GM19238 (cell line): Measurements from ENCODE around the gene EEPD1.

Source experiments
- DNase-seq: peaks from one replicate; pipeline ENCODE4 v3.0.0; 2011; ENCODE audit warnings: low spot score; ENCODE audit not compliant: insufficient read length

Gene EEPD1

DNA sequence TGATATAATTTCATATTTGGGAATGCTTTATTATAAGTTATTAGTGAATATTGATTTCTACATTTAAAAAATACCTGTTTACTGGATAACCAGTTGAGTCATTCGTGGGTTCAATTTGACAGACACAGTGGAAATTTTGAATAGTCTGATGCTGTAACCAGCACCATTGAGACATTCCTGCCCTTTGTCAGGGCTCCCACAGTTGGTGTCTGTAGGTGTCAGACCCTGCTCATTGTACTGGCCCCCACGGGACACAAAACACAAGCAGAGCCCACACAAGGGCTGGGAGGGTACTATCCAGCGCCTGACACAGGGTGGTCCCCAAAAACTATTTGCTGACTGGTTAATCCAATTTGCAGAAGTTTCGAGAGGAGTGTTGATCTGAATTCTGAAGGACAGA, 35.9 kb downstream of the EEPD1 start:
- DNase-seq = no peak

DNA sequence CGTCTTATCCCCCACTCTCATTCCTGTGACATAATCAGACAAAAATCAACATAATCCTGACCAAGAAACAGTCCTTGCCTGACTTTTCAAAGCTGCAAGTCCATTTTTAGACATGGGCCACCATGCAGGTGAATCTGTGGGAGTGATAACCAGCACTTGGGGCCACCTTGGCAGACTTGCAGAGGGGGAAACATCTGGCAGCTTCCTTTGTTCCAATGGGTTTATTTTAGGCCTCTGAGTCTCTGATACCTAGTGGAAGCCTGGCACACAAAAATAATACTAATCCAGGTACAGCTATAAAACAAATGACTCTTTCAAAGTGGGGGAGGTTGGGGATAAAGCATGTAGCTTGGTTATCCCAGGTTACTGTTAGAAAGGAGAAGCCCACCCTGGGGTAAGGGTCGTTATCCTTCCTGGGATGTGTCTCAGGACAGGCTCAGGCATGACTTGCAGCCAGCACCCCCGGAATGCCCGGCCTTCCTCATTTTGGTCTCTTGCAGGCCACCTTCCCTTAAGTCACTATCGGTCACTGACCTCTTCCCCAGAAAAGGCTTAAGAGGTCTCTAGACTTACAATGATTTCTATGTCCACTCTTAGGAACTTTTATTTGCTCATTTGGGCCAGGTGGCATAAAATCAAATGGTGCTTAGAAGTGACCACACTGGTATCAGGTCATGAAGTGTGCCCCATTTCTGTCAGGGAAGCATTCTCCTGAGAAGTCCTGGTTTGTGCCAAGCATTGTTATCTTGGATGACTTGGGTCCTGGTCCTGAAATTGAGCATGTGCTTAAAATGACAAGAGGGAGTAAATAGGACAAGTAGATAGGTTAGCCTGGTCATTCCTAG, 37.6 kb downstream of the EEPD1 start:
- DNase-seq = no peak

DNA sequence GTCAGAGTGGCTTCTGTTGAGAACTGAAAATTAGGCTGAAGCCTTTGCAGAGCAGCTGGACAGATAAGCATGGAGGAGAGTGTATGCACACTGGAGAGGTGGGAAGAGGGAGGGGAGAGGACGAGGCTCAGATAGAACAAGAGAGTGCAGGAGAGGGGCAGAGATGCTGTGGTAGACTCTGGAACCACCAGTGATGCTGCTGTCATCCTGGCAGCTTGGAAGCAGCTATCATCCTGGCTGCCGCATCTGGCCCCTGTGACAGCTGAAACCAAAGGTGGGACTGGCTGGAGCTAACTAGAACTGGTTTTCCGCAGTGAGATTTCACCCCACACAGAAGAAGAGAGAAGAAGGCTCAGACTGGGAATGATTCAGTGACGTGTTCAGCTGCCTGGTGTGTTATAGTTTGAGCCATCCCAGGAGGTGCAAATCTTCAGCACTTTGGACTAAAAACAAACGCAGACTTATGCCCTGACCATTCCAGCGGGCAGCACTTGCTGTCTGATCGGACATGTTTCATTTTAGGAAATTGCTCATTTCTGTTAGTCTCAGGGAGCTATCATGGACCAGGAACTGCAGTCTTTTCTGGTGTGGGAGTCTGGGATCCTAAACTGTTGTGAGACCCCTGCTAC, 38.4 kb downstream of the EEPD1 start:
- DNase-seq = no peak

DNA sequence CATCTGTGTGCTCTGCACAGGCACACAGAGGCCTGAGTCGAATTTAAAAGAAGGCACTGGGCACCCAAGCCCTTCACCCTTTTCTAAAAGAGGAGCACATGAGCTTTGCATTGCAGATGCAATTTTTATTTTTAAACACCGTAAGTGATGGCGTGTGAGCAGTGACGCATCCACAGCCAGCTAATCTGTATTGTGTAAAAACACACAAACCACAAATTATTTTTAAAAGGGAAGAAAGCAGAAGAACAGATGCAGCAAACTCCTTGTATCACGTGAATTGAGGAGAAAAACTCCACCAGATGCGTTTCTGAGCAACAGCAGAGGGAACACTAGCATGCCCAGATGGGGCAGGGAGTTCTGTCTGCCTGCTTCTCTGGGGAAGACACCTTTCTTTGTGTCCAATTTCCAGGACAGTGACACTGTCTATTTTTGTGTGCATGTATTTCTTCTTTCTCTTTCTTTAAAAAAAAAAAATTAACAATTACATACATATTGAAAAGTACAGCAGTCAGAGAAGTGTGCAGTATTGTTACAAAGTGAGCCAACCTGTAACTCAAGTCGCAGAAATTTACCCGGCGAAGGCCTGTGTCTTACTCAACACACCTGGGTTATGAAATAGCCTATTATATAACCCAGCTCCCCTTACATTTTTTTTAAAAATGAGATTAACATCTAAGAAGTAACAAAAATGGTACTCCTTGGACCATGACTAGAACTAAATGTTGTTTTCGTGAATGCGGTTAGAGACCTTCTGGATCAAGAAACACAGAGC, 39.2 kb downstream of the EEPD1 start:
- no peak for DNase-seq

DNA sequence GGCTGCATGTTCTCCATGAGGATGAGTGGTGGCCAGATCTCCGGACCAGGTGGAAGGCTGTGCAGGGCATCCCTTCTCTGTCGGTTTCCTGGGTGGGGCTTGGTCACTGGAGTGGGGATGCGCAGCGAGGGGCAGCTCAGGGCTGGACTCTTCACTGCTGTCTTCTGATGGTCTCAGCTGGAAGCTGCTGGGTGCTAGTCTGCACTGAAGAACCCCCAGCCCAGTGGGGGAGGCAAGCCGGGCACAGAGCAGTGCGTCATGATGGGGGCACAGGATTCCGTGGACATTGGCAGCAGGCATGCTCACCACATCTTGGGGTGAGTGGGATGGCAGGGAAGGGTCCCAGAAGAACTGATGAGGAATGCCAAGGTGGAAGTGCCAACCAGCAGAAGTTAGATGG, 39.8 kb downstream of the EEPD1 start:
- no peak for DNase-seq

DNA sequence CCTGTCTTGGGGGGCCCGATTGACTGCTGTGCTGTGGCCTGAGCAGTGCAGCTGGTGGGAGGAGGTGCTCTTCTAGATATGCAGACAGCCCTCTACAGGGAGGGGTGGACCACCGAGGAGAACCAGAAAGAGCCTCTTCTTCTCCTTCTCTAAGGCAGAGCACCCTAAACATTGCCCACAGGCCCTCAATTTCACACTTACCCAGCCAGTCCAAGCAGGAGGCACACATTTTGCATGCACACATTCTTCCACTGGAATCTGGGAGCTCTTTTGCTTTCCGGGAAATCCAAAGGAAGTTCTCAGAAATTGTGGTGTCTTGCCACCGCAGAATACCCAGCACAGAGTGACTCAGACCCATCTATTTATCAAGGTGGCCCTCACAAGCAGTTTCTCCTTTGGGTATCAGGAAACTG, 45.8 kb downstream of the EEPD1 start:
- DNase-seq = no peak

DNA sequence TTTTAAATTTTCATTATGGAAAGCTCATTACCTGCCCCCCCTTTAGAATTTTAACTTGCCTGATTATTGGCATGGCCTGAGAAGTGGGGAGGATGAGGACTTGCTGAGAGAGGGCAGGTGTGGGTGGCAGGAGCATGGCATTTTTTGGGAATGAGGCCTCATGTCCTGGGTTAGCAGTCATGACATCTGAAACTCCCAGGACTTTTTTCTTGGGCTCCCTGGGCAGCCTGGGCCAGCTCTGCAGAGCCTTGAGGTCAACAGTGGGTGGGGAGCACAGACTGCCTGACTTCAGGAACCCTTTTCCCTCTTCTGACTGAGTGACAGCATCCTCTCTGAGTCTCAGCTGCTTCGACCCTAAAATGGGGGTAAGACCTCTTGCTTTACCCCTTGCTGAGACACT, 46.3 kb downstream of the EEPD1 start:
- DNase-seq = no peak

DNA sequence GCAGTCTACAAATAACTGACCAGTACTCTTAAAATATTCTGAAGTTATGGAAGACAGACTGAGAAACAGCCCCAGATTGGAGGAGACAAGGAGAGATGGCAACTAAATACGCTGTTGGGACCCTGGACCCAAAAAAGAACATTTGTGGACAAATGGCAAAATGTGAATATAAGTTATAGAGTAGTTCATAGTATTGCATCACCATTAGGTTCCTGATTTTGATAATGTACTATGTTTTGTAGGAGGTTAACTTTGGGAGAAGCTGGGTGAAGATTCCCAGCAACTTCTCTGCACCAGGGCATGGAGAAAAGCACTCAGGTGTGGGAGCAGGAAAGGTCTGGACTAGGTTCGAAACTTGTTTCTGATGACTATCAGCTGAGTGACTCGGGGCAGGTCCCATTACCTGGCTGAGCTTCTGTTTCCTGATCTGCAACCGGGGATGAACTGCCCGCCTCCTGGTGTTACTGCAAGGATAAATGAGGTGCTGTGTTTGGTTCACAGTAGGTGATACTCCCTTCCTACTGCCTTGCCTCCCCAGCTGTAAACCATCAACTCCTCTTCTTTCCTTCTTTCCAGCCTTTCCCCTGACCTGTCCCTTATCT, 48.2 kb downstream of the EEPD1 start:
- DNase-seq = no peak

DNA sequence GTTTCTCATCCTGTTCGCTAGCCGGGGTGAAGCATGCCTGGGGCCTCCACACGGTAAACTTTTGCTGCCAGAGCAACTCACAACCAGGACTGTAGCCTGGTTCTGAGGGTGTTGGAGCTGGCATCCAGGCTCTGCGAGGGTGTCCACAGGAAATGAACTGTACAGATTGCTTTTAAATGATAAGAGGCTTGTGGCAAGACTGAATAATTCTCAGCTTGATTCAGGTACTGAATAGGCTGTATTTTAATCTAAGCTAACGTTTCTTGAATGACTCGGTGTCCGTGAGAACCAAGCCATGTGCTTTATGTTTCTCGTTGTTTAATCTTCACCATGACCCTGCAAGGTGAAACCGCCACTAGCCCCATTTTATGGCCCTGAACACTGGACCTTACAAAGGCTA, 49.3 kb downstream of the EEPD1 start:
- DNase-seq = no peak

DNA sequence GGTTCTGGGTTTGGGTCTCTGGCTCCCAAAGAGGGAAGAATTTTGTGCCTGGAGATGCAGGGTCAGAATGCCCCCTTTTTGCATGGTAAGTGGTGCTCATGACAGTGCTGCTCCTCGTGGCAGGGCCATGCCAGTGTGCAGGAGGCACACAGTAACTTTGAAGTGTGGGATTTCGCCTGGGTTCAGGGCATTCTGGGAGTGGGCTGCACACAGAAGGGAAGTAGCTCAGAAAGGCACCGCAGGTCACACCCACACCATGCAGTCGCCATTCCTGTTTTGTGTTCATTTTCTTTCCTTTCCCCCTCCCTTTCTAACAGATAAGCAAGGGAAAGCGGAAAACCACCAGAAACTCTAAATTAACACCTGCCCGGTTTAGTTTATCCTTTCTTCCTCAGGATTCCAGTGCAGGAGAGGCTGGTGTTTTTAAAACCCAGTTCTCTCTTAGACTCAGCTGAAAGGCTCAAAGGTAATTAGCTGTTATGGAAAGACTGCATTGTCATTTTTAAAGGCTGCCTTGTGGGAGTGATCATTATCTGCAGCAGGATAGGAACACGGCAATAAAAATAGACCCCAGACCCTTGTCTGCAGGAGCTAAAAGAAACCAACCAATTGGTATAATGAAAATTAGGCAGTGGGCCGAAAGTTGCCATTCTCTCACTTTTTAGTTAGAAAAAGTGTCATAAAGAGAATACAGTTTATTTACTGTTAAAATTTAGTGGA, 50.2 kb downstream of the EEPD1 start:
- no peak for DNase-seq

DNA sequence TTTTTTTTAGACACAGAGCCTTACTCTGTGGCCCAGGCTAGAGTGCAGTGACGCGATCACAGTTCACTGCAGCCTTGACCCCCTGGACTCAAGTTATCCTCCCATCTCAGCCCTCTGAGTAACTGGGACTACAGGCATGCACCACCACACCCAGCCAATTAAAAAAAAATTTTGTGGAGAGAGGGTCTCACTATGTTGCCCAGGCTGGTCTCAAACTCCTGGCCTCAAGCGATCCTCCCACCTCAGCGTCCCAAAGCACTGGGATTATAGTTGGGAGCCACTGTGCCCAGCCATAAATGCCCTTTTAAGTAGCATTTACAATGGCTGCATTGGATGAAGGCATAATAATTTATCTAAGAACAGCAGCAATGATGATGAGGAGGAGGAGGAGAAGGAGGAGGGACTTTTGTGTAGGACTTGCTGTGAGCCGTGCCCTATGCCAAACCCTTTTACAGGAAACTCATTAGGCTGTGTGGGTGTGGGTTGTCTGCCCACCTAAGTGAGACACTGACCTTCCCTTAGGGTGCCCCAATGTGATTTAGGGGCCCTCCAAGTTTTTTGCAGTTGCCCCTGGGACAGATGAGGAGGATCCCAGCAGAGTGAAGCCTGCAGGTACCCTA, 51.1 kb downstream of the EEPD1 start:
- no peak for DNase-seq

DNA sequence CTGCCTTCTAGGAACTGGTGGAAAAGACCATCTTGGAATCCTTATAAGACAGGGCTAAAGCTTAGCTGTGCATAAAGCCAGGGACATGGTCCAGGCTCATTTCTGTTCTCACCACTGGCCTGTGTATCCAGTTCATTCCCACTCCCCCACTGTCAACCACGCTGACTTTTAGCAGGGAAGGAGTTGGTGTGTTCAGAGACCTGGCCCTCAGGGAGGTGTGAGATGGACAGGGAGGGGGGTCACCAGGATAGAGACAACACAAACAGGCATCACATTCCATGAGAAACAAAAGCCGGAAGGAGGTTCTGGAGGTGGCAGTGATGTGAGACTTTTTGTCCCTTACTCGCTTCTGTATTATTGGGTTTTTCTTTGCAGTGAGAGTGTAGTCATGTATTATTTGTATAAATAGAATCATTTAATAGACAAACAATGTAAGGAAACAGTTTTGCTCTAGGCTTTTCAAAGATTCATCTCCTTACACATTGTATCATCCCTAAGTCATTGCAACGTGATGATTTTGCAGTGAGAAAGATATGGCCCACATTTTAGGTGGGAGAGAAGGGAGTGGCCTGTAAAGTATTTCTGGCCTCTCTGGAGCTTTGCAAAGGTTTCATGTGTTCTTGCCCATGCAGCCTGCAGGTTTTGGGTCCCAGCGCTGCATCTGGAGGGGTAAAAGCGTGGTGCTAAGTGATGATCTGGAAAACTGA, 52.0 kb downstream of the EEPD1 start:
- DNase-seq = no peak

DNA sequence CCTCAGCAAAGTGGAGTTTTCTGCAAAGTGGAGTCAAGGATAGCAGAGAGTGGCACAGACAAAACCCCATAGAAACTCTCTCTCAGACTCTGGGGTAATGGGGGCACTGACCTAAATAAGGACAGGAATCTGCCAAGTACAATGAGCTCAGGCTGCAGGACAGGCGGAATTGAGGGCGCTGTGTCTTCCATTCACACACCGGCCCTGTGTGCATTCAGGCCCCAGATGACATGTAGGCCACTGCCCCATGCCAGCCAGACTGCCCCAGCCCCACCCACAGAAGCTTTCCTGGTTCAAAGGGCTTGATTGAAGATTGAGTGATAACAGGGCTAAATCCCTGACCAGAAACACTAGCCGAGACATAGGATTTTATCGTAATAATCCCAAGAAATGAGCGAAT, 52.7 kb downstream of the EEPD1 start:
- no peak for DNase-seq

DNA sequence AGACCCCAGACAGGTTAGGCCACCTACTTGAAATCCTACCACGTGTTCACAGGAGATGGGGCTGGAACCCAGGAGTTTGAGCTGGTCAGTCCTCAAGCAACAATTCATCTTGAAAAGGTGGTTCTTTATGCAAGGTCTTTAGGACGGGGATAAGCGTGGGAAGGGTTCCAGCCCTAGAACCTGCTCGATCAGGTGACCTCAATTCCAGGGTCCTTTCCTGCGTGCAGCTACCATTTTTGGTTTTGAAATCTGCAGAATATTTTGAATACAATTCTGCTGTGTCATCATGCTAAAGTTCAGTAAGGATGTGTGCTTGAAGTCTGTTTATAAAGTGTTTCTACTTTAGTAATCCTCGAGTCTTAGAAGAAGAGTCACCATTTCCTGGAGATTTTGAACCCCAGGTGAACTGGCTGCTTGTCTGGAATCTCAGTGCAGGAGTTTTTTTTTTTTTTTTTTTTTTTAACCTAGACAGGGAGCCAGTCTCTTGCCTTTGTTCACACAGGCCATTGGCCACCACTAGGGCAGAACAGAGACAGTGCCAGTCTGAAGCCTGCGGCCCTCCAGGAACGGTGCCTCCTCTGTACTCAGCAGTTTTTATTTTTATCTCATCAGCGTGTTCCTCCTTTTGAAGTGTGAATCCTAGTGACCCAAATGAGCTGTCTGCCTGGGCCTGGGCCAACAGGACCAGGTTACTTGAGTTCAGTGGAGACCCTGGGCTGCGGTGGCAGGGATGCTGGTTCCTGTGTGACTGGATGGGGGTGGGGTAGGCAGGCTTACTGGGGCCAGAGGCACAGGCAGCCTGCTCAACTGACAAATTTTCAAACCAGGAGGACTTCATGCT, 54.6 kb downstream of the EEPD1 start:
- DNase-seq = no peak

DNA sequence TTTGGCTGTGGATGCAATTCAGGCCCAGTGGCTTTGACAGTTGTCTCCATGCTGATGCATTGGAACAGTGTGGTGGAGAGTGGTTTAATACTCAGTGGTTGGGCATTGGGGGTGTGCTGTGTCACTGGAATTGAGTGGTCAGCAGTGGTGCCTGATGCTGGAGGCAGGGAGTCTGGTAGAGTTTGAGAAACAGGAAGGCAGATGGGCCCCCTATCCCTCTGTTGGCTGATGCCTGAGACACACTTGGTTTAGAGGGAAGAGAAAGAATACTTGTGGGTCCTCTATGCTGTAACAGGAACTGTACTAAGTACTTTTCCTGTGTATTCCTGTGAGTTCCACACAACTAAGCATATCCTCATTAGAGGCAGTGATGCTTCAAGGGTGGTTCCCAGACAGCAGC, 55.4 kb downstream of the EEPD1 start:
- no peak for DNase-seq

DNA sequence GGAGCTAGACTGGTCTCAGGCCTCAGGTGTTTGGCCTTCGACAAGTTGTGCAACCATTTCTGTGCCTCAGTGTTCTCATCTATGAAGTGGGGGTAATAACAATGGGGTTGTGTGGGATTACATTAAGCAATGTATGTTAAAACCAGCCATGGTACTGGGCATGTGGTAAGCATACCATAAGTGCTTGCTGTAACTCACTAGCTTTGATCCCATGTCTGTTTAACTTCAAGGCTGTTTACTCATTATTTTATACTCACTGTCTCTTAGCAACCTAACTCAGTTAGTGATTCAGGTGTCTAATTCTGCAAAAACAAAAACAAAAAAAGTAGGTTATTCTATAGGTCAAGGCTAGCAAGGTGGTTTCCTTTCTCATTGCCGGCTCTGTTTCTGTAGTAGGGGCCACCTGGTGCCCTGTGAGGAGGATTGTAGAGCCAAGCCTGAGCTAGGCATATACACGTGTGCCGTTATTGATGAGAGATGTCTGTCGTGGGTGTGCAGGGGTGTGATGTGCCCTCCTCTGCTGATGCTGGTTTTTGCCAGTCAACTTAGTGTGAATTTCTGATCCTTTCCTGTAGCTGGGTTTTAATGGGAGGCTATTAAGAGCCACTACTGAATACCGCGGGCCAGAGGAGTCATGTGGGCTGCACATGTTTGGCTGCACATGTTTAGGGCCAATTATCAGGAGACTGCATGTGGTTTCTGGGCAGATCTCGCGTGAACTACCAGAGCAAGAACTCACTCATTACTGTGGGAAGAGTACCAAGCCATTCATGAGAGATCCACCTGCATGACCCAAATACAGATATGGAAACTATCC, 56.2 kb downstream of the EEPD1 start:
- no peak for DNase-seq

DNA sequence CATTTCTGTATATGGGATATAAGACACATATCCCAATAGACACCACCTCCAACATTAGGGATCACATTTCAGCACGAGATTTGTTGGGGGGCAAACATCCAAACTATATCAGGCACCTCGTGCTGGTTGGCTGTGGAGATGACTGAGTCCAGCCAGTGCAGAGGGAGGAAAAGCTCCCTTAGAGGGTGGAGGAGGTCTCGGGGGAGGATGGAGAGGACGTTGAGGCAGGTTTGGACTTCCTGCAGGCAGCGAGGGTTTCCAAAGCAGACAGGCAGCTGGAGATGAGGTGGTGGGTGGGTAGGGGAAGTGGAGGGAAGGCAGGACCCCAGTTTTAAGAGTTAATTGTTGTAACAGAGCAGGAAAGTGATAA, 56.7 kb downstream of the EEPD1 start:
- no peak for DNase-seq

DNA sequence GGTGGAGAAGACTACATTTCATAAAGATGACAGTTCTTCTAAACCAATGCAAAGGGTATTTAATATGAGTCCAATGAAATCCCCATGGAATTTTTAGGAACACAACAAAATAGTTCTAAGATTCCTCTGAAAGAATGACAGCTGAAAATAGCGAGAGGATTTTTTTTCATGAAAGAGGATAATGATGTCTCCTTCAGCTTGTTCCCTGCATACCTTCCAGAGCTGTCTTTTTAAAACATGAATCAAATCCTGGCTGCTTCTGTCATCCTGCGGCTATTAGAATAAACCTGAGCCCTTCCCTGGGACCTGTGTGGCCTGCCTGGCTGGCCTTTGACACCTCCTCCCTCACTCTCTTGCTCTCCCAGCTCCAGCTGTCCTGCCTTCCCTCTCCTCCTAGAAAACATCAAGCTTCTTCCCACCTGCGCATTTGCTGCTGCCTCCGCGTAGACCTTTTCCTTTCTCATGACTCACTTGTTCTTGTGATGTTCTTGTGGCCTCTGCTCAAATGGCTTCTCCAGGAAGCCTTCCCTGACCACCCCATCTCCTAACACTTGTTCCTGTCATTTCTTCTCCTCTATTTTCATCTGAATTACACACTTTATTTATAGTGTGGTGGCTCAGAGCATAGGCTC, 57.4 kb downstream of the EEPD1 start:
- DNase-seq = no peak
